IMR-90 (cell line): ENCODE results near the gene PIH1D1. TPM values are rescaled to one million over a fixed set of nuclear protein-coding genes. Genes with fewer than 3 reads are reported as not detected.

Source experiments
- ATAC-seq: fragments of 200-7000 bp; cut with Tn5 transposase; 2 replicates; pipeline ENCODE4 v1.9.1; 2020; ENCODE audit warnings: low read depth, mild to moderate bottlenecking, moderate library complexity
- BruUV-seq: library from RNA; stranded (reverse); fragments of 400-500 nt; replicated peaks from 2 replicates; lab custom pipeline; 2021; lab: Mats Ljungman, UMichigan
- CTCF ChIA-PET: fragments of 300-600 bp; formaldehyde crosslinking; extraction: SDS; loops from one replicate; lab custom pipeline; 2021; ENCODE audit warnings: antibody characterized with exemption; lab: Yijun Ruan, JAX
- POLR2A ChIA-PET: fragments of 300-600 bp; sonication (Branson Sonifier 250); formaldehyde crosslinking; loops from one replicate; lab custom pipeline; 2022; ENCODE audit warnings: antibody characterized with exemption; ENCODE audit not compliant: unreplicated experiment; lab: Charles Lee
- DNase-seq: peaks from one replicate; pipeline ENCODE4 v3.0.0; 2013
- H2AFZ ChIP-seq: replicated peaks from 2 replicates; pipeline ENCODE3; 2013; ENCODE audit warnings: low read length, mild to moderate bottlenecking; ENCODE audit not compliant: poor library complexity
- H2AK5ac ChIP-seq: 2 replicates; pipeline ENCODE4 v1.6.1; 2013; ENCODE audit warnings: low read depth, low read length, inconsistent platforms
- H2AK9ac ChIP-seq: replicated peaks from 2 replicates; pipeline ENCODE3; 2013; ENCODE audit warnings: mild to moderate bottlenecking, low read depth, low read length, moderate library complexity; ENCODE audit not compliant: poor library complexity
- H2BK120ac ChIP-seq: 2 replicates; pipeline ENCODE4 v1.6.1; 2013; ENCODE audit warnings: low read depth, low read length, inconsistent platforms
- H2BK15ac ChIP-seq: 3 replicates; pipeline ENCODE4 v1.6.1; 2013; ENCODE audit warnings: low read depth, low read length, inconsistent platforms
- H2BK20ac ChIP-seq: 2 replicates; pipeline ENCODE4 v1.6.1; 2013; ENCODE audit warnings: low read depth, mild to moderate bottlenecking, inconsistent platforms, low read length, moderate library complexity
- H2BK5ac ChIP-seq: 2 replicates; pipeline ENCODE4 v1.6.1; 2013; ENCODE audit warnings: mild to moderate bottlenecking, low read depth, low read length, inconsistent platforms; ENCODE audit not compliant: poor library complexity, severe bottlenecking
- H3K14ac ChIP-seq: replicated peaks from 2 replicates; pipeline ENCODE4 v1.6.1; 2013; ENCODE audit warnings: low read depth, low read length, inconsistent platforms
- H3K18ac ChIP-seq: 2 replicates; pipeline ENCODE4 v1.6.1; 2013; ENCODE audit warnings: low read depth, low read length, control low read depth
- H3K23ac ChIP-seq: 2 replicates; pipeline ENCODE4 v1.6.1; 2013; ENCODE audit warnings: low read depth, low read length, inconsistent platforms
- H3K27ac ChIP-seq: 2 replicates; pipeline ENCODE4 v1.5.1; 2013; ENCODE audit warnings: mild to moderate bottlenecking, control low read depth, low read length; ENCODE audit not compliant: insufficient read depth
- H3K27me3 ChIP-seq: 2 replicates; pipeline ENCODE4 v1.6.1; 2013; ENCODE audit warnings: low read length; ENCODE audit not compliant: control insufficient read depth, insufficient read depth
- H3K36me3 ChIP-seq: 2 replicates; pipeline ENCODE4 v1.6.1; 2013; ENCODE audit warnings: low read length, mixed read lengths; ENCODE audit not compliant: control insufficient read depth, insufficient read depth
- H3K4ac ChIP-seq: 2 replicates; pipeline ENCODE4 v1.6.1; 2013; ENCODE audit warnings: low read depth, low read length, inconsistent platforms
- H3K4me1 ChIP-seq: 2 replicates; pipeline ENCODE4 v1.6.1; 2013; ENCODE audit warnings: low read length, mixed read lengths; ENCODE audit not compliant: control insufficient read depth, insufficient read depth
- H3K4me2 ChIP-seq: 2 replicates; pipeline ENCODE4 v1.6.1; 2013; ENCODE audit warnings: low read depth, mild to moderate bottlenecking, control low read depth, low read length, moderate library complexity
- H3K4me3 ChIP-seq: 2 replicates; pipeline ENCODE4 v1.5.1; 2013; ENCODE audit warnings: low read depth, mild to moderate bottlenecking, control low read depth, low read length, moderate library complexity; ENCODE audit not compliant: insufficient read depth
- H3K56ac ChIP-seq: 2 replicates; pipeline ENCODE4 v1.6.1; 2013; ENCODE audit warnings: low read length, inconsistent platforms; ENCODE audit not compliant: insufficient read depth; ENCODE audit errors: extremely low read depth
- H3K79me1 ChIP-seq, 2 experiments: 2 replicates each; pipeline ENCODE4 v1.6.1; 2013; ENCODE audit warnings: low read length in 2 of 2, inconsistent platforms in 1 of 2, low read depth in 1 of 2
- H3K9ac ChIP-seq: 2 replicates; pipeline ENCODE4 v1.6.1; 2013; ENCODE audit warnings: low read depth, low read length, control low read depth
- H3K9me1 ChIP-seq: 2 replicates; pipeline ENCODE4 v1.6.1; 2013; ENCODE audit warnings: low read length, inconsistent platforms; ENCODE audit not compliant: insufficient read depth
- H3K9me3 ChIP-seq: 2 replicates; pipeline ENCODE4 v1.6.1; 2013; ENCODE audit warnings: low read length; ENCODE audit not compliant: control insufficient read depth, insufficient read depth
- H4K20me1 ChIP-seq: 2 replicates; pipeline ENCODE4 v1.6.1; 2013; ENCODE audit warnings: low read length, inconsistent platforms; ENCODE audit not compliant: insufficient read depth
- H4K5ac ChIP-seq: 2 replicates; pipeline ENCODE4 v1.6.1; 2013; ENCODE audit warnings: mild to moderate bottlenecking, low read depth, low read length, control low read depth
- H4K8ac ChIP-seq, 2 experiments: 2 replicates each; pipeline ENCODE4 v1.6.1; 2013; ENCODE audit warnings: low read depth in 2 of 2, low read length in 2 of 2, control low read depth in 1 of 2, inconsistent platforms in 1 of 2
- H4K91ac ChIP-seq: 2 replicates; pipeline ENCODE4 v1.6.1; 2013; ENCODE audit warnings: low read depth, low read length, inconsistent platforms; ENCODE audit not compliant: insufficient read depth
- BHLHE40 ChIP-seq: fragments of 150-350 bp; IDR thresholded peaks from 2 replicates; pipeline ENCODE4 v1.6.1; 2016; ENCODE audit warnings: mild to moderate bottlenecking, low read depth, low read length
- CHD1 ChIP-seq: IDR thresholded peaks from 2 replicates; pipeline ENCODE4 v1.6.1; 2012; ENCODE audit warnings: low read depth, low read length, improper control_type of control experiment
- CTCF ChIP-seq: conservative IDR thresholded peaks from 2 replicates; pipeline ENCODE4 v1.5.1; 2012; ENCODE audit warnings: mild to moderate bottlenecking, low read depth, low read length, improper control_type of control experiment
- ELK1 ChIP-seq: fragments of 150-350 bp; IDR thresholded peaks from 2 replicates; pipeline ENCODE4 v1.6.1; 2016; ENCODE audit warnings: low read depth, mild to moderate bottlenecking, low read length, moderate library complexity, borderline replicate concordance
- FOS ChIP-seq: fragments of 150-350 bp; IDR thresholded peaks from 2 replicates; pipeline ENCODE4 v1.6.1; 2016; ENCODE audit warnings: low read depth, low read length
- MAFK ChIP-seq: IDR thresholded peaks from 2 replicates; pipeline ENCODE4 v1.6.1; 2012; ENCODE audit warnings: low read depth, low read length, improper control_type of control experiment
- MAZ ChIP-seq: IDR thresholded peaks from 2 replicates; pipeline ENCODE4 v1.6.1; 2012; ENCODE audit warnings: low read depth, mild to moderate bottlenecking, low read length, improper control_type of control experiment, moderate library complexity, borderline replicate concordance
- MXI1 ChIP-seq: IDR thresholded peaks from 2 replicates; pipeline ENCODE4 v1.6.1; 2012; ENCODE audit warnings: low read depth, mild to moderate bottlenecking, low read length, moderate library complexity, borderline replicate concordance
- NFE2L2 ChIP-seq: fragments of 150-350 bp; IDR thresholded peaks from 2 replicates; pipeline ENCODE4 v1.6.1; 2016; ENCODE audit warnings: low read depth, mild to moderate bottlenecking, low read length
- POLR2A ChIP-seq: IDR thresholded peaks from 2 replicates; pipeline ENCODE4 v1.6.1; 2012; ENCODE audit warnings: mild to moderate bottlenecking, low read depth, low read length
- RAD21 ChIP-seq: IDR thresholded peaks from 2 replicates; pipeline ENCODE4 v1.6.1; 2012; ENCODE audit warnings: low read length, improper control_type of control experiment
- SMC3 ChIP-seq: fragments of 150-350 bp; IDR thresholded peaks from 2 replicates; pipeline ENCODE4 v1.6.1; 2016; ENCODE audit warnings: low read depth, mild to moderate bottlenecking, antibody characterized with exemption, low read length, moderate library complexity
- USF2 ChIP-seq: fragments of 150-350 bp; IDR thresholded peaks from 2 replicates; pipeline ENCODE4 v1.6.1; 2017; ENCODE audit warnings: mild to moderate bottlenecking, antibody characterized with exemption, low read length, low read depth
- WGBS, 2 experiments: methylation state at CpG; one replicate each; pipeline versions ENCODE4 v1.1.5 to v1.1.7; 2013; ENCODE audit warnings: missing lambda C conversion rate in 2 of 2; ENCODE audit not compliant: insufficient read length in 1 of 2; ENCODE audit errors: extremely low coverage in 2 of 2; 5-methylcytosine and 5-hydroxymethylcytosine counted together
- dilution Hi-C: fragments of 300-500 bp; cut with HindIII; formaldehyde crosslinking; loops from one replicate; pipeline ENCODE4 v1.14.3; 2018; ENCODE audit warnings: low sequenced_read_pairs; ENCODE audit not compliant: unreplicated experiment
- in situ Hi-C: fragments of 300-500 bp; cut with MboI; formaldehyde crosslinking; loops from 3 replicates; pipeline ENCODE4 v1.14.3; 2019; ENCODE audit warnings: low sequenced_read_pairs, inconsistent platforms, mixed read lengths
- intact Hi-C: fragments of 100-400 bp; cut with micrococcal nuclease; formaldehyde crosslinking; loops from 2 replicates; pipeline ENCODE4 v1.10.0; 2022
- polyA plus RNA-seq, 3 experiments: library from polyadenylated mRNA; depleted of rRNA; stranded (reverse); fragments of >200 nt; gene quantifications; 2 replicates each; pipeline ENCODE4 v1.2.3, GENCODE V29; 2012; ENCODE audit warnings: low replicate concordance in 1 of 3
- total RNA-seq: library from RNA; depleted of rRNA; stranded (reverse); fragments of >200 nt; gene quantifications from 2 replicates; pipeline ENCODE4 v1.2.3, GENCODE V29; 2012

Gene PIH1D1
- total and polyA plus RNA-seq, 2 of the 4 experiments (the other 2 are of a cell fraction), result 77.9 to 122 TPM

- H3K9me1 ChIP-seq, result peaks cover 14% of the 10 kb centered on the region; the same call in 1 of the 2 replicates
- DNase-seq (no peak), ATAC-seq (no peak)
- H3K14ac ChIP-seq, result no peak overlapping the region
- H3K18ac ChIP-seq, result no peak overlapping the region
- H2BK5ac ChIP-seq, result no peak overlapping the region
- ChIA-PET CTCF (no interaction called here), POLR2A (interaction anchor here (0.6 kb wide), 2 partner anchors 57 to 390 kb away, joined by 3 to 5 read pairs; partner anchors contain the start of gene RCN3)
- H3K4me1 ChIP-seq, result peaks cover 12% of the 10 kb centered on the region; the same call in 1 of the 2 replicates
- no peak overlapping the region for H2BK15ac ChIP-seq
- H2AK5ac ChIP-seq, result no peak overlapping the region
- WGBS, 2 experiments, result no CpG with 5 or more reads among the region's 8 CpGs
- no peak overlapping the region for H3K27ac ChIP-seq
- H2BK120ac ChIP-seq, result no peak overlapping the region
- H3K79me1 ChIP-seq, result peaks cover 0 to 8% of the 10 kb centered on the region in 2 experiments; a peak in 2 of 4 replicates
- H4K8ac ChIP-seq, result no peak overlapping the region
- dilution Hi-C loops, result no loop called here
- H4K20me1 ChIP-seq, result no peaks in the 10 kb centered on the region
- no peak overlapping the region for H3K9ac ChIP-seq
- no peaks in the 10 kb centered on the region for H3K27me3 ChIP-seq
- intact Hi-C loops, result no loop called here
- H3K4me3 ChIP-seq, result no peak overlapping the region
- H2BK20ac ChIP-seq, result no peak overlapping the region
- BruUV-seq, result no TSS peak
- TF ChIP-seq CTCF (no peak), MXI1 (no peak), BHLHE40 (no peak), MAFK (no peak), RAD21 (no peak), MAZ (no peak), SMC3 (no peak), FOS (no peak), NFE2L2 (no peak), USF2 (no peak), ELK1 (no peak), CHD1 (no peak), POLR2A (no peak)
- no peak overlapping the region for H3K56ac ChIP-seq
- H4K5ac ChIP-seq, result no peak overlapping the region
- H3K36me3 ChIP-seq, result peaks cover 3% of the 10 kb centered on the region; the same call in 1 of the 2 replicates
- no peak overlapping the region for H3K4me2 ChIP-seq
- H4K91ac ChIP-seq, result no peak overlapping the region
- H3K9me3 ChIP-seq, result no peaks in the 10 kb centered on the region
- H2AFZ ChIP-seq, result no peak overlapping the region
- in situ Hi-C loops, result no loop called here
- H3K23ac ChIP-seq, result no peak overlapping the region
- H2AK9ac ChIP-seq, result no peak overlapping the region
- no peak overlapping the region for H3K4ac ChIP-seq
Observed at GRCh38 chr19:49470615-49470978, 19.0 kb upstream of the PIH1D1 start.
